H1 (cell line): ENCODE results near the gene ABITRAM. TPM values are rescaled to one million over a fixed set of nuclear protein-coding genes. Genes with fewer than 3 reads are reported as not detected.

Source experiments
- KDM5A ChIP-seq: fragments of 200-600 bp; IDR thresholded peaks from 2 replicates; pipeline ENCODE4 v1.7.1; 2012; ENCODE audit warnings: mild to moderate bottlenecking, low read length, inconsistent platforms, mixed read lengths
- SP2 ChIP-seq: IDR thresholded peaks from 2 replicates; pipeline ENCODE4 v1.6.1; 2012; ENCODE audit warnings: mild to moderate bottlenecking, low read length, inconsistent platforms
- SP4 ChIP-seq: IDR thresholded peaks from 2 replicates; pipeline ENCODE4 v1.6.1; 2012; ENCODE audit warnings: low read length, inconsistent platforms
- polyA plus RNA-seq, 7 experiments: library from polyadenylated mRNA; depleted of rRNA in 3 of 7; stranded (reverse) in 5 of 7; unstranded in 2 of 7; fragments of >200 nt in 5 of 7; fragments of 200-250 nt in 2 of 7; gene quantifications; 1 replicate in 5 of 7; 2 replicates in 1 of 7; 4 replicates in 1 of 7; pipeline versions ENCODE4 v1.2.1 to v1.2.3, GENCODE V29; 2011 to 2013; ENCODE audit warnings: missing spikeins in 2 of 7, mixed read lengths in 2 of 7
- total RNA-seq: library from RNA; stranded (reverse); fragmentation: NEBNext Ultra II Directional; extraction: Animal tissue kit (Norgen Biotek cat#: 25700); gene quantifications from 2 replicates; pipeline ENCODE4 v1.2.1, GENCODE V29; 2021

The ABITRAM gene
- total and polyA plus RNA-seq, 2 of the 8 experiments (the other 6 are each of a cell fraction or from before 2014, with no cell fraction given): 8.4 to 9.0 TPM

GRCh38 chr9:108900176-108900575 lies 34.0 kb upstream of the ABITRAM start (continued):
- no peak for TF ChIP-seq SP4
- no peak for TF ChIP-seq KDM5A
- no peak for TF ChIP-seq SP2
